Omental fat pad (tissue), 4 donors: ENCODE results near the gene ZNF280B. TPM values are rescaled to one million over a fixed set of nuclear protein-coding genes. Genes with fewer than 3 reads are reported as not detected.

Source experiments
- ATAC-seq: fragments of 150-250 bp; one replicate; pipeline ENCODE4 v1.9.1; 2016; ENCODE audit warnings: mild to moderate bottlenecking, moderate library complexity; ENCODE audit not compliant: low FRiP score
- DNase-seq: peaks from one replicate; pipeline ENCODE4 v3.0.0-alpha.2; 2019; ENCODE audit warnings: low spot score
- total RNA-seq, 4 donors: library from RNA; depleted of rRNA; stranded (reverse); fragments of >200 nt; gene quantifications; one replicate each; pipeline ENCODE4 v1.1.0, GENCODE V29; 2016
- TF ChIP-seq, protein P1 (sequence below), 3 donors: fragments of 450-650 bp; IDR thresholded peaks; one replicate each; pipeline ENCODE4 v1.5.1; 2016 to 2017; ENCODE audit warnings: antibody characterized with exemption in 3 of 3, mild to moderate bottlenecking in 3 of 3, moderate library complexity in 2 of 3

ZNF280B gene
- total RNA-seq, 4 donors from 2014 or later: 0.09 to 0.32 (median 0.22) TPM

GRCh38 chr22:22462813-22463567 lies 45.6 kb downstream of the ZNF280B start:
- DNase-seq (no peak), ATAC-seq (no peak)
- TF ChIP-seq, protein P1, sequence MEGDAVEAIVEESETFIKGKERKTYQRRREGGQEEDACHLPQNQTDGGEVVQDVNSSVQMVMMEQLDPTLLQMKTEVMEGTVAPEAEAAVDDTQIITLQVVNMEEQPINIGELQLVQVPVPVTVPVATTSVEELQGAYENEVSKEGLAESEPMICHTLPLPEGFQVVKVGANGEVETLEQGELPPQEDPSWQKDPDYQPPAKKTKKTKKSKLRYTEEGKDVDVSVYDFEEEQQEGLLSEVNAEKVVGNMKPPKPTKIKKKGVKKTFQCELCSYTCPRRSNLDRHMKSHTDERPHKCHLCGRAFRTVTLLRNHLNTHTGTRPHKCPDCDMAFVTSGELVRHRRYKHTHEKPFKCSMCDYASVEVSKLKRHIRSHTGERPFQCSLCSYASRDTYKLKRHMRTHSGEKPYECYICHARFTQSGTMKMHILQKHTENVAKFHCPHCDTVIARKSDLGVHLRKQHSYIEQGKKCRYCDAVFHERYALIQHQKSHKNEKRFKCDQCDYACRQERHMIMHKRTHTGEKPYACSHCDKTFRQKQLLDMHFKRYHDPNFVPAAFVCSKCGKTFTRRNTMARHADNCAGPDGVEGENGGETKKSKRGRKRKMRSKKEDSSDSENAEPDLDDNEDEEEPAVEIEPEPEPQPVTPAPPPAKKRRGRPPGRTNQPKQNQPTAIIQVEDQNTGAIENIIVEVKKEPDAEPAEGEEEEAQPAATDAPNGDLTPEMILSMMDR (IDR thresholded peaks at IDR 0.05): no peak

- no peak for DNase-seq
- no peak for ATAC-seq
- TF ChIP-seq, protein P1 (IDR thresholded peaks at IDR 0.05): no peak
Measured at GRCh38 chr22:22461583-22461982, 47.0 kb downstream of the ZNF280B start.

DNA sequence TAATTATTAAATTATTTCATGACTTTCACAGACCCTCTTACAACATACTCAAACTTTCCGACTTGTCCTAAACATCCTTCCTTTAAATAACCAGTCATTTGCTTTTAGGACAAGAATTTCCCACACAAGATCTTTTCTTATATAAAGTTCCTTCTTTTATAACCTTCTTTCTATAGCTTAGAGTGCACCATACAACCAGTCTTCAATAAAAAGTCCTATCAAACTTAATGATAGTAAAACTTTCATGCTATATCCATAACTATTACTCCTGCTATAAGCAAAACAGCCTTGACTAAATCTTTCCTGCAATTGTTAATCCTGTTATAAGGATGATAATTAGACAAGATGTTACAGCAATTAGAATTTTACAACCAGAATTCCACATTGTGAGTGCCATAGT lies 47.4 kb downstream of the ZNF280B start:
- DNase-seq (no peak), ATAC-seq (no peak)
- TF ChIP-seq, protein P1 (IDR thresholded peaks at IDR 0.05): no peak

DNA sequence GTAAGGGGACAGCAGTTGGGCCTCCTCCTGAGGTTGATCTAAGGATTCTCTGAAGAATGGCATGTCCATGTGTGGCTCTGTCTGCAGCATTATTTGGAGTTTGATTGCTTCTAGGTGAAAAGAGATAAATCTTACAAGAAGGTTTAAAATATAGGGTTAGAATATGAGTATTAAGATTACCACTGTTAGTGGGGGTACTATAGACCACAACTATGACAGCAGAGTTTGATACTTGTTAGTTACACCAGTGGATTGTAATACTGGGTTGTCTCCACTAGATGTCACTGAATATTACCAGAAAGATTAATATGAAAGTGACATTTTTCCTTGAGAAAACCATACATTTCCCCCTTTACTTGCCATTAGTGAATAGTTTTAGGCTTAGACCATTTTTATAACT lies 47.9 kb downstream of the ZNF280B start:
- no peak for DNase-seq
- ATAC-seq: no peak
- TF ChIP-seq, protein P1 (IDR thresholded peaks at IDR 0.05): no peak

DNA sequence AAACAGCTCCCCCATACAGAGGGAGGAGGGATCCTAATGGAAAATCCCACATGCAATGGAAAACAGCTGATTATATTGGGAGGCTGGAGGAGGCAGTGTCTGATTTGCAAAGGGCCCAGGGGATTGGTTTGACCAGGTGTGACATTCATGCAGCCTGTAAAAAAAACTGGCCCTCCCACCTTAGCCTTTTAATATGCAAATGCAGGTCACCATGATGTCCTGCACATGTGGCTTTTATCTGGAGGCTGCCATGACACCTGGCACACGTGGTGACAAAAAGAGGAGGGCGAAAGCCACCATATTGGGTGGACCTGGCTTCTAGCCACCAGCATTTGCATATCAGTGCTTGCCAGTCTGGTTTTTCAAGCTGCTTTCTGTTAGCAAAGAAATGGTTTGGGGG lies 48.5 kb downstream of the ZNF280B start:
- ATAC-seq: no peak
- no peak for DNase-seq
- TF ChIP-seq, protein P1 (IDR thresholded peaks at IDR 0.05): no peak

- DNase-seq (no peak), ATAC-seq (no peak)
- TF ChIP-seq, protein P1 (IDR thresholded peaks at IDR 0.05): no peak
Measured at GRCh38 chr22:22458896-22459588, 49.5 kb downstream of the ZNF280B start.

DNA sequence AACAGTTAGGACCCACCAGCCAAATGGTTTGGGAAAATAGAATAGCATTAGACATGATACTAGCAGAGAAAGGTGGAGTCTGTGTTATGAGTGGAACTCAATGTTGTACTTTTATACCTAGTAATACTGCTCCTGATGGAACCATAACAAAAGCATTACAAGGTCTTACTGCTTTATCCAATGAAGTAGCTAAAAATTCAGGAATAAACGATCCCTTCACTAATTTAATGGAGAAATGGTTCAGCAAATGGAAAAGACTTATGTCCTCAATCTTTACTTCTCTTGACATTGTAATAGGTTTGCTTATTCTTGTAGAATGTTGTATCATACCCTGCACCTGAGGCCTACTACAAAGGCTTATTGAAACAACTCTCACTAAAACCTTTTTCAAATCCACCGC lies 50.2 kb downstream of the ZNF280B start:
- no peak for DNase-seq
- TF ChIP-seq, protein P1 (IDR thresholded peaks at IDR 0.05): no peak
- ATAC-seq: no peak
